ENCODE data around the gene RAP1GAP.

RAP1GAP gene

GRCh38 chr1:21594501-21594900 is 74.7 kb downstream of the RAP1GAP start:
- no peak for DNase-seq (ENCODE audit: low read depth in 2 of 2, low spot score in 1 of 2)

DNA sequence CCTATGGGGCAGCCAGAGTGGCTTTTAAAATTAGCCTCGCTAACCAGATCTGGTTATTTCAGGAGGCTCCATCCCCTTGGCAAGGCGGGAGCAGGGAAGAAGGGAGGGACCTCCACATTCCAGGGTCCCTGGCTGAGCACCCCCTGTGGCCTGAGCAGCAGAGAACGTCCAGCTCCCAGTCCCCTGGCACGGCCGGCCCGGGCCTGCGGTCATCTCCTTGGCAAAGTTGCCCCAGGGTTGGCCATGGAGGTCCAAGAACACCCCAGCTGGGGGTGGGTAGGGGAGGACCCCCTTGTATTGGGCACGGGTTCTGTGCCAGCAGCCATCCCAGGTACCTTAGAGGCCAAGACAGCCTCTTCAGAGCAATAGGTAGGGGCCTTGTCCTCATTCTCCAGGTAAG is 75.9 kb downstream of the RAP1GAP start:
- DNase-seq (ENCODE audit: low read depth in 2 of 2, low spot score in 1 of 2), result no peak

DNA sequence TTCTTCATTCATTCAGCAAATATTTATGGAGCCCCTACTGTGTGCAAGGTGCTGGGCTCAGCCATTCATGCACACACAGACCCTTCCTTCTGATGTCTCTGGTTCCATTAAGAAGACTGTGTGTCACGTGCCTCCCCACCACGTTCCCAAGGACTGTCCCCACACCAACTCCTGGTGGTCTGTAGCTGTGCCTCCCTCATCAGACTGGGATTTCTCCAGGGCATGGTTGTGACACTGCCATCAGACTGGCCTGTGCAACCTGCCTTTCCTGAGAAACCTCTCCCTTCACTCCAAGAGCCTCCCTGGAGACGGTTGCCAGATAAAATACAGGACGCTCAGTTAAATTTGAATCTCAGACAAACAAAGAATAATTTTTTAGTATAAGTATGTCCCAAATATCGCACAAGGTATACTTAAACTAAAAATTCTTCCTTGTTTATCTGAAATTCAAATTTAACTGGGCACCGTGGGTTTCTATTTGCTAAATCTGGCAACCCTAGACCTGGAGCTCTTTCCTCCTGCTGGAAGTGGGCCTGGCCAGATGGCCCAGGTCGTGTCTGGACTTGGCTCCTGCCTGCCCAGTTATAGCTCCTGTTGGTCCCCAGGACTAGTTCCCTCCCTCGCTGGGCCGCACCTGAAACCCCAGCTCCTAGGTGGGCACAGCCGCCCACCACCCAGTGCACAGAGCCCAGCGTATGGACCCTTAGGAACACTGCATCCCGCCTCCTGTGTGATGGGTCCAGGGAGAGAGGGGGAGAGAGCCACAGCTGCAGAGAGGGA is 76.9 kb downstream of the RAP1GAP start:
- DNase-seq (ENCODE audit: low read depth in 2 of 2, low spot score in 1 of 2), result no peak

DNA sequence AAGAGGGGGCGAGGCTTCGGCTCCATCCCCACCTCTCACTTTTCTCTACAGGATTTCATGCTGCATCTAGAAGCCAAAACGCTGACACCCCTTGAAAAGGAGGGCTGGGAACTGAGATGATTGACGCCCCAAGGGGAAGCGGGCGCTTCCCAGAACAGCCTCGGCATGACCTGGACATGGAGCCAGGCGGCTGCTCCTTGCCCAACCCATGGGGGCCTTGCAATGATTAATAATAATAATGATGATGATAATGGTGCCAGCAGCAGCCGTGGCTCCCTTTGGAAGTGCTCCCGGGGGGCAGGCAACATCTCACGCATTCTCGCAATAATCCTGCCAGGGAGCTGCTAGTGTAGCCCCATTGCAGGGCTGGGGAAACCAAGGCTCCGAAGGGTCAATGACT is 78.2 kb downstream of the RAP1GAP start:
- no peak for DNase-seq (ENCODE audit: low read depth in 2 of 2, low spot score in 1 of 2)

DNA sequence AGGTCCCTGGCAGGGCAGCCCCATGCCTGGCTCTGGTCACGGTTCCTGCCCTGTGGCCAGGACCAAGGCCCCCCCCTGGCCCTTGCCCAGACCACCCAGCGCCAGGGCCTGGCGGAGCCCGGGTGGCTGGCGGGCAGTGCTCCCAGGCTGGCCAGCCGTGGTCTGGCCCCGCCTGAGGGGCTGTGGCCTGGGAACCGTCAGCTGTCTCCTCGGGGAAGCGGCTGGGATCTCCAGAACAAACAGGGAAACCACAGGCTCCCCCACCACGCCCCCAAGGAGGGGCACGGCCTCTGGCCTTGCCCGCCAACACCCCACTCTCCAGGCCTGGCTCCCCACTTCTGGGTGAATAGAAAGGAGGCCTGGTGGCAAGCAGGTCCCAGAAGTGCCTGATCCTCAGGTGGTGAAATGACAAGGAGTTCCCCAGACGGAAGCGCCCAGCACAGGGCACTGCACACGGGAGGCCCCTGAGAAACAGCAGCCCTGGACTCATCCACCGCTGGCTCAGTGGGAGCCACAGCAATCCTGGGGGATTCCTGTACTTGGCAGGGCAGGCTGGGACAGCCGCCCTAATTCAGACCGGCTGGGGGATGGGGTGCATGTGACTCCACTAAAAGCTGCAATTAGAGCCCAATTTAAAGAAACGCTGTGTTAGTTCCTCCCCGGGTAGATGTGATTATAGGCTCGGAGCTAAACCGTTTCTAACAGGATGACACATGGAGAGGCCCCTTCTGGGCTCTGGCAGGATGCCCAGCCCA is 78.9 kb downstream of the RAP1GAP start:
- DNase-seq (ENCODE audit: low read depth in 2 of 2, low spot score in 1 of 2), result no peak

GRCh38 chr1:21589618-21590017 is 79.5 kb downstream of the RAP1GAP start:
- no peak for DNase-seq (ENCODE audit: low read depth in 2 of 2, low spot score in 1 of 2)

DNA sequence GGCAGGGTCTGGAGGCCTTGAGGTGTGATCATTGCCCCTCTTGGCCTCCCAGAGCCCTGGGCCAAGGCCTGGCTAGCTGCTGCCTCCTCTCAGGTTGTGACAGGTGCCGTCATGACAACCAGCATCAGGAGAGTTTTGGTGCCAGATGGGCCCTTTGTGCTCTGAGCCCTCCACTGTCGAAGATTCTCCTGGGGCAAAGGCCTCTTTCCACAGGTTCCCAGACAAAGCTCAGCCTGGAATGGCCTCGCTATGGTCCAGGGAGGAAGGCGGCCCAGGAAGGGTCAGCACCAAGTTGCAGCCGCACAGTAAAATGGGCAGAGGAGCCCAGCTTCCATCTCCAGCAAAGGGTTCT is 81.6 kb downstream of the RAP1GAP start:
- no peak for DNase-seq (ENCODE audit: low read depth in 2 of 2, low spot score in 1 of 2)

DNA sequence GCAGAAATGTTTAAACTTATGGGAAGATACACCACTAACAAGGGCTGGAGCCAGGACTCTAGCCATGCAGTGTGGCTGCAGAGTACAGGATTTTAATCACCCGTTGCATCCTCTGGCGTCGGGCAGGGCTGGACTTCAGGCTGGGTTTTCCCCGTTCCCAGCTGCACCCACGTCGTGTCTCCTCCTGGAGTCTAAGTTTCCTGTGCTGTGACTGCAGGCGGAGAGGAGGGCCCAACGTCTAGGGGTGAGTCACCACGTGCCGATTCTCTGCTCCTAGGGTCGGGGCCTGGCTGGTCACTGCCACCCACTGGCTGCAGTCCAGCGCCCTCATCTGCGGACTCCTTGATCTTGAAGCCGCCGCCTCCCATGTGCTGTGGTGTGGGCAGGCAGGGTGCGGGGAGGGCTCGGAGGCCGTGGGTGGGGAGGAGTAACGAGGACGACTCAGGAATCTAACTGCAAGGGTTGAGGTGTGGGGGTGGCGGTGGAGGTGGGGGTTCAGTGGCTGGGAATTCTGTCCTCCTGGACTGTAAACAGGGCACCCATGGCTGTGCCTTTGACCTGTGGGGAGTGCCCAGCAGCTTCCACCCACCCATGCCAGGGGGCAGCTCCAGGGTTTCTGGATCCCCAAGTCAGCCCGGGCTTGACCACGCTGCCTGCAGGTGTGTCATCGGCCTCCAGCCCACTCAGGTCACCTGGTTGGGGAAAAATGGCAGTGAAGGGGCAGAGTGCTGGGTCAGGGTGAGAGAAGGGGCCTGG is 82.1 kb downstream of the RAP1GAP start:
- DNase-seq (ENCODE audit: low read depth in 2 of 2, low spot score in 1 of 2), result no peak

- no peak for DNase-seq (ENCODE audit: low read depth in 2 of 2, low spot score in 1 of 2)
These were observed 82.9 kb downstream of the RAP1GAP start for GRCh38 chr1:21586222-21586621.

DNA sequence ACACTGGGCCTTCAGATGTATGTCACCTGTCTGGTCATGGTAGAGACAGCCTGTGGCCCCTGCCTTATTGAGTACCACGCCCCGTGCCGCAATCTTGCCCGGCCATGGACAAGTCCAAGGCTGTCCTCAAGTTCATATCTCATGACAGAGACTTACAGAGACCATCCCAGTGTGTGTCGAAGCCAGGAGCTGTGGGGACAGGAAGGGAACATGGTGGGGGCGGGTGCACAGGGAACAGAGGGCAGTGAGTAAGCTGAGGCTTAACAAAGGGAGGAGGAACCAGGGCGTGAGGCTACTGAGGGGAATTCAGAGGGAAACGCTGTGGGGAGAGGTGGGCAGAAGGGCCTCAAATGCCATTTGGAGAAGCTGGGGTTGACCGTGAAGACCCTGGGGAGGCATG is 84.1 kb downstream of the RAP1GAP start:
- DNase-seq (ENCODE audit: low read depth in 2 of 2, low spot score in 1 of 2), result no peak

GRCh38 chr1:21584096-21584495 is 85.1 kb downstream of the RAP1GAP start:
- DNase-seq (ENCODE audit: low read depth in 2 of 2, low spot score in 1 of 2), result no peak

GRCh38 chr1:21579791-21580190 is 89.4 kb downstream of the RAP1GAP start:
- DNase-seq (ENCODE audit: low read depth in 2 of 2, low spot score in 1 of 2), result no peak

GRCh38 chr1:21577933-21578332 is 91.2 kb downstream of the RAP1GAP start:
- DNase-seq (ENCODE audit: low read depth in 2 of 2, low spot score in 1 of 2), result no peak

GRCh38 chr1:21577324-21577723 is 91.8 kb downstream of the RAP1GAP start:
- DNase-seq (ENCODE audit: low read depth in 2 of 2, low spot score in 1 of 2), result no peak

- DNase-seq (ENCODE audit: low read depth in 2 of 2, low spot score in 1 of 2), result no peak
These were observed 92.4 kb downstream of the RAP1GAP start for GRCh38 chr1:21576798-21577187.

DNA sequence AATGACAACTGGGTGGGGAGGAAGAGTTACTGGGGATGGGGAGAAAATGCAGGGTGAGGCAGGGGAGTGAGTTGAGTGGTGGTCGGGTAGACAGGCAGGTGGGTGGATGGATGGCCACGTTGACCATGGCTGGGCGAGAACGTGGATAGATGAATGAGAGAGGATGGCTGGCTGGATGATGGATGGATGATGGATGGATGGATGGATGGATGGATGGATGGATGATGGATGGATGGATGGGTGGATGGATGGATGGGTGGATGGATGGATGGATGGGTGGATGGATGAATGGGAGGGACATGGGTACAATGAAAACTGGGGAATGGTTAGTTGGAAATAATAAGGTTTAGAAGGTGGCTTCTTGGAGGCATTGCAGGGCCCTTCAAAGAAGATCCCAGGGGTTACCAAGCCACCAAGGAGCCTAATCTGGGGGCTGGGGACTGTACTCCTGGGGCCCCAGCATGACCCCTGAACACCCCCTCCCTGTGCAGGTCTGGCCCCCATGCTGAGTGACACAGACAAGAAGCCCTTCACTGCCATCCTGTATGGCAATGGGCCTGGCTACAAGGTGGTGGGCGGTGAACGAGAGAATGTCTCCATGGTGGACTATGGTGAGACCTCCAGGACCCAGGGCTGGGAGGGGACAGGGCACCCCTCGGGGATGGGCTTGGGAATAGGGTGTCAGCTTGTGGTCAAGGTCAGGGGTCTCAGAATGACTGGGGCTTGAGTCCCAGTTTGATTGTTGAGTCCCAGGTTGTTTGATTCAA is 92.9 kb downstream of the RAP1GAP start:
- no peak for DNase-seq (ENCODE audit: low read depth in 2 of 2, low spot score in 1 of 2)

DNA sequence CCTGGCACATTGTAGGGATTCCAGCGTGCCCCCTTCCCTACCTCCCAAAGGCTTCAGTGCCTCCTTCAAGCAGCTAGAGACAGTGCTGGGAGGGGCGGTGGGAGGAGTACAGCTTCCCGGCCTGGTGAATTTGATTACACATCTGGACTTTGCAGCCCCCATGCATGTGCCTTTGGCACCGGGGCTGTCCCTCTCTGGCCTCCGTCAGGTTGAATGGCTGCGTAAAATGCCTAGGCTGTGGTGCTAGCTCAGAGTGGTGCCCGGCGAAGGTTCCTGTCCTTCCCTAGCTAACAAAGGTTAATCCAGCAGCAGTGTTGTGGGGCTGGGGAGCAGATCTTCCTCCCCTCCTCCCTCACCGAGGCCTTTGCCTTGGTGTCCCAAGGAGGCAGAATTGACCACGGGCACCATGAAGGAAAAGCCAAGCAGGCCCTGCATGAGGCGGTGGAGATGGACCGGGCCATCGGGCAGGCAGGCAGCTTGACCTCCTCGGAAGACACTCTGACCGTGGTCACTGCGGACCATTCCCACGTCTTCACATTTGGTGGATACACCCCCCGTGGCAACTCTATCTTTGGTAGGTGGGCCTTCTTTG is 93.7 kb downstream of the RAP1GAP start:
- DNase-seq (ENCODE audit: low read depth in 2 of 2, low spot score in 1 of 2), result no peak

DNA sequence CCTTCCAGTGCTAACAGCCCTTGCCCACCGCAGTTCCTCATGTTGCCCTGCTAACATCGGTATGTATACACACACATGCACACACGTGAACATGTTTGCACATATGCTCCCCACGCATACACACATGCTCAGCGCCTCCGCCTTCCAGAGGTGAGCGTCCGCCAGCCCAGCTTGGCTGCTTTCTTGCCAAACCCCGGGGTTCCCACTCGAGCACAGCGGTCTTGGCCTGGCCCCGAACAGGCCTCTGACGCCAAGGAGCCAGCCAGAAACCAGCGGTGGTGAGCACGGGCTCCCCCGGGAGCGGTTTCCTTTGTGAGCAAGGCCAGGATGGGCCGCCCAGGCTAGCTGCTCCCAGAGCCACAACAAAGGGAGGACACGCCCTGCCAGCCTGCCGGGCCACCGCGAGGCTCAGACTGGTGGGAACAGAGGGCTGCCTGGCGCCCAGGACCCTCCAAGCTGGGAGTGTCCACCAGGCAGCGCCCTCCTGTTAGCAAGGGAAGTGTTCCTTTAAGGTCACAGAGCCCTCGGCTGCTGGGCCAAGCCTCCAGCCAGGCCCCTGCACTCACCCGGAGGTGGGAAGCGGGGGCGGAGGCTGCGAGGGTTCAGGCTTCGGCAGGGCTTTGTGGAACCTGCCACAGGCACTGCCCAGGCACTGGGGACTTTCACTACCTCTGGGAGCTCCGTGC is 94.5 kb downstream of the RAP1GAP start:
- no peak for DNase-seq (ENCODE audit: low read depth in 2 of 2, low spot score in 1 of 2)

DNA sequence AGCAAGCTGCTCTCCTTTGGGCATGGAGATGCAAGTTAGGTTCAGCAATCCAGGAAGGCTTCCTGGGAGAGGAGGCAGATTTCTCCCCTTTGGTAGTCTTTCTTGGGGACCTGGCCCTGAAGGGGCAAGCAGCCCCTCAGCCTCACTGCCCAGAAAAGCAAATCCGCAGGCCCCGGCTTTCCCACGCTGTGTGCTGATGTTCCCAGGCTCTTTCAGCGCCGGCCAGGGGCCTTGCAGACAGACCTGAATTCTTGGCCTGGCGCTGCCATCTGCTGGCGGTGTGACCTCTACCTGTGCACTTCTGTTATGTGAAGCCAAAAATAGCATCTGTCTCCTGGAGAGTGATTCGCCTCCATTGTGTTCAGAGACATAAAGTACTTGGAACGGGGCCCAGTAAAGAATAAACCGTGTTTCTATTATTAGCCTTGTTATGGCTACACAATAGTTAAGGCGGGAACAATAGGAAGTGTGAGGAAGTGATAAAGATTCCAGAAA is 95.1 kb downstream of the RAP1GAP start:
- no peak for DNase-seq (ENCODE audit: low read depth in 2 of 2, low spot score in 1 of 2)

DNA sequence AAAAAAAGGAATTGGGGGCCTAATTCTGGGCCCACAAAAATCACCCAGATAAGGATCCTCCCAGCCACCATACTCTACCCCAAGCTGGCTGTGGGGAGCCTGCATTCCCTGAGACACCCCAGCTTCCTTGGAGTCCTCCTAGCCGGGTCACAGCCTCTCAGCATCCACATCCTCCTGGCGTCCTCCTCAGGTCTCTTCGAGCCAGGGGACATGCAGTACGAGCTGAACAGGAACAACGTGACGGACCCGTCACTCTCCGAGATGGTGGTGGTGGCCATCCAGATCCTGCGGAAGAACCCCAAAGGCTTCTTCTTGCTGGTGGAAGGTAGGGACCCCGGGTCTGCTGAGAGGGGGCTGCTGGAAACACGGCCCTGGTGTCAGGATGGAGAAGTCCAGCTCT is 95.7 kb downstream of the RAP1GAP start:
- no peak for DNase-seq (ENCODE audit: low read depth in 2 of 2, low spot score in 1 of 2)
